Transverse colon (tissue), 4 donors: Measurements from ENCODE around the gene SMARCD1.

Source experiments
- EP300 ChIP-seq: sonication (generic); formaldehyde crosslinking; IDR thresholded peaks from one replicate; pipeline ENCODE4 v1.6.1; 2017; ENCODE audit warnings: antibody characterized with exemption, low read depth
- POLR2A ChIP-seq: fragments of 450-650 bp; IDR thresholded peaks from one replicate; pipeline ENCODE4 v1.6.1; 2016; ENCODE audit warnings: antibody characterized with exemption, mild to moderate bottlenecking, moderate library complexity
- POLR2AphosphoS5 ChIP-seq, 3 donors: sonication (generic); formaldehyde crosslinking; IDR thresholded peaks; one replicate each; pipeline ENCODE4 v1.6.1; 2016; ENCODE audit warnings: antibody characterized with exemption in 3 of 3
- TF ChIP-seq, protein P1 (sequence below), 5 experiments: fragments of 200-600 bp in 3 of 5; fragments of 450-650 bp in 2 of 5; sonication (generic) in 3 of 5; IDR thresholded peaks; 1 replicate in 2 of 5; 2 replicates in 3 of 5; pipeline ENCODE4 v1.5.1; 2016 to 2017; ENCODE audit warnings: antibody characterized with exemption in 5 of 5, inconsistent platforms in 3 of 5, mild to moderate bottlenecking in 2 of 5, moderate library complexity in 1 of 5

DNA sequence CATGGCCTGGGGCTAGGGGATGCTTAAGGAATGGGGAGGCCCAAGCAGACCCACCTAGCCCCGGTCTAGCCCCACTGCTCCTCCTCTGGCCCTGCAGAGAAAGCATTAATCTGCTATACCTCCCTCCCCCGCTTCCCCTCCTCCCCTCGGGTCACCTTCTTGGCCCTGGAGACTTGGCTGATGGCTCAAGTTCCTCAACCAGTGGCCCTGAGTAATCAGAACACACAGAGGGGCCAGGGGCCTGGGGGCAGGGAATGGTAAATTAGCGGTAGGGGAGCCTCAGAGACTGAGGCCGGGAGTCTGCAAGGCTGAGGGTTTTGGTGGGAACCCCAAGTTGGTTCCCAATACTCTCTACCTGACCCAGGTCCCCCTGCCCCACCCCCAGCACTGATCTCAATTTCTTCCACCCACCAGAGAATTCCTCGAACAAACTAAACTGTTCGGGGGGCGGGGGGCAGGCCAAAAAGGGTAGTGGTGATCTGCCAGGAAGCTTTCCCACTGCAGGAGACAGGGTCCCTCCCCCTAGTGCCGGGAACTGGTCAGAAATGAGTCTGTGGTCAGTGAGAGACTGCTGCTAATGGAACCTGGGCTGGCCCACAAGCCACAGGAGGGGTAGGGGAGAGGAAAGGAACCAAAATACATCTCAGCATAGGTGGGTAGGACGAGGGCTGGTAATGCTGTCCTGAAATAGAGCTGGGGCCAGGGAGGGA, 12.8 kb upstream of the SMARCD1 start:
- TF ChIP-seq POLR2AphosphoS5 (IDR thresholded peaks at IDR 0.05) = no peak
- TF ChIP-seq, protein P1, sequence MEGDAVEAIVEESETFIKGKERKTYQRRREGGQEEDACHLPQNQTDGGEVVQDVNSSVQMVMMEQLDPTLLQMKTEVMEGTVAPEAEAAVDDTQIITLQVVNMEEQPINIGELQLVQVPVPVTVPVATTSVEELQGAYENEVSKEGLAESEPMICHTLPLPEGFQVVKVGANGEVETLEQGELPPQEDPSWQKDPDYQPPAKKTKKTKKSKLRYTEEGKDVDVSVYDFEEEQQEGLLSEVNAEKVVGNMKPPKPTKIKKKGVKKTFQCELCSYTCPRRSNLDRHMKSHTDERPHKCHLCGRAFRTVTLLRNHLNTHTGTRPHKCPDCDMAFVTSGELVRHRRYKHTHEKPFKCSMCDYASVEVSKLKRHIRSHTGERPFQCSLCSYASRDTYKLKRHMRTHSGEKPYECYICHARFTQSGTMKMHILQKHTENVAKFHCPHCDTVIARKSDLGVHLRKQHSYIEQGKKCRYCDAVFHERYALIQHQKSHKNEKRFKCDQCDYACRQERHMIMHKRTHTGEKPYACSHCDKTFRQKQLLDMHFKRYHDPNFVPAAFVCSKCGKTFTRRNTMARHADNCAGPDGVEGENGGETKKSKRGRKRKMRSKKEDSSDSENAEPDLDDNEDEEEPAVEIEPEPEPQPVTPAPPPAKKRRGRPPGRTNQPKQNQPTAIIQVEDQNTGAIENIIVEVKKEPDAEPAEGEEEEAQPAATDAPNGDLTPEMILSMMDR (IDR thresholded peaks at IDR 0.05) = no peak
- TF ChIP-seq EP300 = no peak
- no peak for TF ChIP-seq POLR2A
